ENCODE data around the gene ACE2.

The ACE2 gene

DNA sequence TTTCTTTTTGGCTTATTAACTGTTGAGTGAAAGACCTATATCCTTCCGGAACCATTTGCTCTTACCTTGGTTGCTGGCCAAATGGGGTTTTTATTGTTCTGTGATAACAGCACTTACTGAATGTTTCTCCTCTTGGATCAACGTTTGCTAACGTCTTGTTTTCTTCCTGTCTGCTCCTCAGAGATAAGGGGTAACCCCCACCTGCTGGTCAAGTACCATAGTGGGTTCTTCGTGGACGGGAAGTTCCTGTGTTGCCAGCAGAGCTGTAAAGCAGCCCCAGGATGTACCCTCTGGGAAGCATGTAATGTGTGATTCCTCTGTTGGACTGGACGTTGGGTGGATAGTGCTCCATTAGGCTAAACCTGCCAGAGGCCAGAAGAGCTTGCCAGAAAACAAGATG lies 84.8 kb downstream of the ACE2 start:
- Histone ChIP-seq H3K4me3 (no peak overlapping the region), H3K27ac (no peak overlapping the region)
- DNase-seq (ENCODE audit: low spot score): no peak
- TF ChIP-seq, protein P1, sequence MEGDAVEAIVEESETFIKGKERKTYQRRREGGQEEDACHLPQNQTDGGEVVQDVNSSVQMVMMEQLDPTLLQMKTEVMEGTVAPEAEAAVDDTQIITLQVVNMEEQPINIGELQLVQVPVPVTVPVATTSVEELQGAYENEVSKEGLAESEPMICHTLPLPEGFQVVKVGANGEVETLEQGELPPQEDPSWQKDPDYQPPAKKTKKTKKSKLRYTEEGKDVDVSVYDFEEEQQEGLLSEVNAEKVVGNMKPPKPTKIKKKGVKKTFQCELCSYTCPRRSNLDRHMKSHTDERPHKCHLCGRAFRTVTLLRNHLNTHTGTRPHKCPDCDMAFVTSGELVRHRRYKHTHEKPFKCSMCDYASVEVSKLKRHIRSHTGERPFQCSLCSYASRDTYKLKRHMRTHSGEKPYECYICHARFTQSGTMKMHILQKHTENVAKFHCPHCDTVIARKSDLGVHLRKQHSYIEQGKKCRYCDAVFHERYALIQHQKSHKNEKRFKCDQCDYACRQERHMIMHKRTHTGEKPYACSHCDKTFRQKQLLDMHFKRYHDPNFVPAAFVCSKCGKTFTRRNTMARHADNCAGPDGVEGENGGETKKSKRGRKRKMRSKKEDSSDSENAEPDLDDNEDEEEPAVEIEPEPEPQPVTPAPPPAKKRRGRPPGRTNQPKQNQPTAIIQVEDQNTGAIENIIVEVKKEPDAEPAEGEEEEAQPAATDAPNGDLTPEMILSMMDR (IDR thresholded peaks at IDR 0.05): no peak

DNA sequence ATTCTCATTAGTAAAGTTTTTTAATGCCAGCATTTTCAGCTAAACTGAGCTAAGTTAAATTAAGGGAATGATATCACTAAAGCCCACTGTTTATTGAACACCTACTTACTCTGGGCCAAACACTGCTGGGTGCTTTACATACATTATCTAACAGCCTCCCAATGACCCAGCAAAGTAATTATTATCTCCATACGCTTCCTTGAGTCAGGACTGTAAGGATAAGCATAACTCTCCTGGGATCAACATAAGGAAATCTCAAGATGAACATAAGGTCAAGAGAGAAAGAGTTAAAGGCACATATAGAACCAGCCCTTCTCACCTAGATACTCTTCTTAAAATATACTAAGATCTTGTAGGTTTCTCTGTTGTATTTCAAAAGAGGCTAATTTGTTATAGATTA lies 86.5 kb downstream of the ACE2 start:
- DNase-seq (ENCODE audit: low spot score): no peak
- TF ChIP-seq, protein P1 (IDR thresholded peaks at IDR 0.05): no peak
- H3K27ac ChIP-seq: no peak overlapping the region
- no peak overlapping the region for H3K4me3 ChIP-seq

DNA sequence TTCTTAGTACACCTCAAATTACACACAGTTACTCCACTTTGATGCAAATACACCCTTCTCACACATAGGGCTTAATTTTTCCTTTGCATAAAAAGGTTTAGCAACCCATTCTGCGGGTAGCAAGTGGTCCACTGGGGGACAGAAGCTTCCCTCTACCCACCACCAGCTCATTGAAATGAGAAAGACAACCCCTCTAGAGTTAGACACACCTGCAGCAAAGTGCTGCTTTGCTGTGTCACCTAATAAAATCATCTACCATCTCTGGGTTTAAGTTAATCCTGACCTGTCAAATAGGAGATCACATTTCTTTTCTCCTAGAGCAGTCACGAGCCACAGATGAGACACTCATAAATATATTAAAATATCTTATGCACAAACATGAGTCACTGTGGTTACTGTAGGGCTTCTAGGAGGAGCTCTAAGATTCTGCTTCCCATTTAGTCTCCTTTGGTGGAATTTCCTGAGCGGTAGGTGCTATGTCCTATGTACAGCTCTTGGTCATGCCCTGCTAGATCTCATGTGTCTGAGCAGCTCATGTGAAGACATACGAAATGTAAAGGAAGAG lies 88.3 kb downstream of the ACE2 start:
- TF ChIP-seq, protein P1 (IDR thresholded peaks at IDR 0.05): no peak
- Histone ChIP-seq H3K27ac (no peak overlapping the region), H3K4me3 (no peak overlapping the region)
- no peak for DNase-seq (ENCODE audit: low spot score)

DNA sequence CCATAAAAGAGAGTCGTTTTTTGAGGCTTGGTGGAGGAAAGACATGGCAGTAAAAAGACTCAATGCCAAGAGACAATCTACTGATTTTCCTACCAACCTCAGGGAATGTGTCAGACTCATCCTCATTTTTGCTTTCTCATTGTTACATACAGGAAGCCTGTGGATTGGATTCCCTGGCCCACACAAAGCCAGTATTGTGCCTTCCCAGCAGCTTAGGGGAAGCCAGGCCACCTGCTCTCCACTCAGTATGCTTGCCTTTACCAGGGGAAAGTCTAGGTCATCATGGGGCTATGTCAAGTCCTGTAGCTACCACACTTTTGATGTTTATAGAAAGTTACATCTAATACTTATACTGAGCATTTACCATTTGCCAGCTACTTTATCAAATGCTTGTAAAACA lies 89.2 kb downstream of the ACE2 start:
- TF ChIP-seq, protein P1 (IDR thresholded peaks at IDR 0.05): no peak
- no peak overlapping the region for H3K4me3 ChIP-seq
- H3K27ac ChIP-seq: no peak overlapping the region
- no peak for DNase-seq (ENCODE audit: low spot score)
